Measurements from ENCODE around the gene RUNDC1.
A peak's percentile ranks its signal among the peaks of the same experiment; 100 is the strongest.

Gene RUNDC1

DNA sequence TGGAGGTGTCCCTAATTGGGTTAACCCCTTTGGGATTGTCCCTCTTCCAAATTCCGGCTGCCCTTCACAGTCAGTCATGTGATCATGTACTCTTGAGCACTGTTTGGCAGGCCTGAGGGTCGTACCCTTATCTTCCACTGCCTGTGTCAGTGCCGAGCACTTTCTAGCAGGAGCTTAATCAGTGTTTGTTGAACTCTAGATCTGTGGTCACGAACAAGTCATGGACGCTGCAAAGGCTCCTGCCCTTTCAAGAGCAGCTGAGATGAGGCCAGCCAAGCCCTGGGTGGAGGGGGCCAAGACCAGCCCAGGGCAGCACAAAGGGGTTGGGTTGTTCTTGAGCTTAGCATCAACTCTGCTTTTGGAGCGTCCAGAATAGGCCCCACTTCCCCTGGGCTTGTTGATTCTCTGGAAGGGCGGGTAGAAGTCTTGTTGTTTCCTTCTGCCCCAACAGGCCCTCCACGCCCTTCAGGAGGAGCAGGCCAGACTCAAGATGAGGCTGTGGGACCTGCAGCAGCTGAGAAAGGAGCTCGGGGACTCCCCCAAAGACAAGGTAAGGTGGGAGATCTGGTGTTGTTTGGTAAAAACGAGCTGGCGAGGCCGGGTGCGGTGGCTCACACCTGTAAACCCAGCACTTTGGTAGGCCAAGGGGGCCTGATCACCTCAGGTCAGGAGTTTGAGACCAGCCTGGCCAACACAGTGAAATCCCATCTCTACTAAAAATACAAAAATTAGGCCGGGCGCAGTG lies 31.5 kb downstream of the RUNDC1 start:
- TF ChIP-seq, protein P1, sequence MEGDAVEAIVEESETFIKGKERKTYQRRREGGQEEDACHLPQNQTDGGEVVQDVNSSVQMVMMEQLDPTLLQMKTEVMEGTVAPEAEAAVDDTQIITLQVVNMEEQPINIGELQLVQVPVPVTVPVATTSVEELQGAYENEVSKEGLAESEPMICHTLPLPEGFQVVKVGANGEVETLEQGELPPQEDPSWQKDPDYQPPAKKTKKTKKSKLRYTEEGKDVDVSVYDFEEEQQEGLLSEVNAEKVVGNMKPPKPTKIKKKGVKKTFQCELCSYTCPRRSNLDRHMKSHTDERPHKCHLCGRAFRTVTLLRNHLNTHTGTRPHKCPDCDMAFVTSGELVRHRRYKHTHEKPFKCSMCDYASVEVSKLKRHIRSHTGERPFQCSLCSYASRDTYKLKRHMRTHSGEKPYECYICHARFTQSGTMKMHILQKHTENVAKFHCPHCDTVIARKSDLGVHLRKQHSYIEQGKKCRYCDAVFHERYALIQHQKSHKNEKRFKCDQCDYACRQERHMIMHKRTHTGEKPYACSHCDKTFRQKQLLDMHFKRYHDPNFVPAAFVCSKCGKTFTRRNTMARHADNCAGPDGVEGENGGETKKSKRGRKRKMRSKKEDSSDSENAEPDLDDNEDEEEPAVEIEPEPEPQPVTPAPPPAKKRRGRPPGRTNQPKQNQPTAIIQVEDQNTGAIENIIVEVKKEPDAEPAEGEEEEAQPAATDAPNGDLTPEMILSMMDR (conservative IDR thresholded peaks at IDR 0.05): no peak
- H3K27ac ChIP-seq: peak overlapping the region; percentile 63

DNA sequence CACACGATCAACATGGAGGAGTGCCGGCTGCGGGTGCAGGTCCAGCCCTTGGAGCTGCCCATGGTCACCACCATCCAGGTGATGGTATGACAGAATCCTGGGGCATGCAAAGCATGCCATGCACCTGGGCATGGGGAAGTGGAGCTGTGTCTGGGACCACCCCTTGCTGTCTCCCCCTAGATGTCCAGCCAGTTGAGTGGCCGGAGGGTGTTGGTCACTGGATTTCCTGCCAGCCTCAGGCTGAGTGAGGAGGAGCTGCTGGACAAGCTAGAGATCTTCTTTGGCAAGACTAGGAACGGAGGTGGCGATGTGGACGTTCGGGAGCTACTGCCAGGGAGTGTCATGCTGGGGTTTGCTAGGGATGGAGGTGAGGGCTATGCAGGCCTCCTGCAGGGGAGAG lies 32.9 kb downstream of the RUNDC1 start:
- no peak overlapping the region for H3K27ac ChIP-seq
- TF ChIP-seq, protein P1 (conservative IDR thresholded peaks at IDR 0.05): no peak

DNA sequence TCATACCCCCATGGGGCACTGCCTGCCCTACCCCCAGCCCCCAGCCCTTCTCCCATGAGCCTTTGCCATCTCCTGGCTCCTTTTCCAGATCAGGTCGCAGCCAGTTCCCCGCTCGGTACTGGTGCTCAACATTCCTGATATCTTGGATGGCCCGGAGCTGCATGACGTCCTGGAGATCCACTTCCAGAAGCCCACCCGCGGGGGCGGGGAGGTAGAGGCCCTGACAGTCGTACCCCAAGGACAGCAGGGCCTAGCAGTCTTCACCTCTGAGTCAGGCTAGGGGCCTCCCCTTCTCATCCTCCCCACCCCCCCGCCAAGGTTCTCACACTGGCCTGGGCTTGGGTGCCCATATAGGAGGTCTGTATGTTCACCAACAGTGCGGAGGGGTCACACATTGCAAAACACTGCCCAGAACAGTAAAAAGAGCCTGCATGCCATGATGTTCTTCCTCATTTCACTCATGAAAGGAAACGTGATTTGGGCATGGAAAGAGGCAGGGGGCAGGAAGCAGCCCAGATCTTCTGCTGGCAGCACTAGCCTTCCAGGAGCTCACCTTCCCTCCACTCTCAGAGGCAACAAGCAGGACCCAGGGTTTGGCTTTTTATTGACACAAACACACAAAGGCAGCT lies 33.8 kb downstream of the RUNDC1 start:
- TF ChIP-seq, protein P1 (conservative IDR thresholded peaks at IDR 0.05): no peak
- no peak overlapping the region for H3K27ac ChIP-seq

DNA sequence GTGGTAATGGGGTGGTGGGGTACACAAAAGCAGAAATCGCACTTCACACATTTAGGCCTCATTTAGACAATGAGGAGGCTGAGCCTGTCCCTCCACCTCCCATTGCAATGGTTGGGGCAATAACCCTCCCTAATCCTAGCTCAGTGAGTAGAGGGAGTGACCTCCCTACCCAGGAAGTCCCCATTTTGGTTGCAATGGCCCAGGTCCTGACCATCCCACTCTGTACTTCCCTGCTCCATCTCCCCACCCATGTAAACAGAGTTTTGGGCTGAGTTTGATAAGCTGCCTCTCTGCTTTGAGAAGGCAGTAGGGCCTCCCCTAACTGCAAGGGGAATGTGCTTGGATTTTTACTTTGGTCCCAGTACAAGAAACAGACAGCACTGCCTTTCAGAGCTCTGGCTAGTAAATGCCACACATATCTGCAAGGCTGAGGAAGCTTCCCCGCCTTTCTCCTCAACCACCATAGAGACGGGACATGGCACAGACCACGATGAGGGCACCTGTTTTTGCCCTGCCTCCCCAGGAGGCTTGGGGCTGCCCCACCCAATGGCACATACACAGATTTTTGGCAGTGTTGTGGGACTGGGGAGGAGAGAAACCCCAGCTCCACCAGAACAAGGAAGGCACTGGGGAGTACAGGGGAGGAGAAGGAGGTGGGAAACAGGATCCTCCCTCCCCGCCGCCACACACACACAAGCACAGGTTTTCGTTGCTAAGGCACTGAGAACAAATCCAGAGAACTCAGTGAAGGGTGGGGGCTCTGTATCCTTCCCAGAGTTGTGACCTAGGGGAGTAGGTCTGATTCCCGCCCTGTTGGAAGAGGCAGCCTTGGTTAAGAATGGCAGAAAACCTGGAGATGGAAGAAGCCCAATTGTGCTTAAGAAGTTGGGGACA lies 34.5 kb downstream of the RUNDC1 start:
- H3K27ac ChIP-seq: no peak overlapping the region
- TF ChIP-seq, protein P1 (conservative IDR thresholded peaks at IDR 0.05): no peak

DNA sequence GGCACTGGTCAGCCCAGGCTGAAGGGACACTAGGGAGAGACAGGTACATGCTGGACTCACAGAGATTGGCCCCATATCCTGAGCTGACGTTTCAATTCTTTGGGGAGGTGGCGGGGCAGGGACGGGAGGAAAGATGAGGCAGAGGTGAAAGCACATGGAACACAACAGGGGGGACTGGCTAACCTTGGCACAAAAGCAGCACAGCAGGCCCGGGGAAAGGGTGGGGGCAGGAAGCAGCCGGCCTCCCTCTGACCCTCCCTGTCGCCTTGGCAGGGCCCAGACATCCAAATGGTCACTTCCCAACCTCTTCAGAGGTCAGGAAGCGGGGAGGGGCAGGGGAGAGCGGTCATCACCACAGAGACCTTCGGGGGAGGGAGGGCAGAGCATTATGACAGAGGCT lies 35.2 kb downstream of the RUNDC1 start:
- TF ChIP-seq, protein P1 (conservative IDR thresholded peaks at IDR 0.05): no peak
- H3K27ac ChIP-seq: no peak overlapping the region

DNA sequence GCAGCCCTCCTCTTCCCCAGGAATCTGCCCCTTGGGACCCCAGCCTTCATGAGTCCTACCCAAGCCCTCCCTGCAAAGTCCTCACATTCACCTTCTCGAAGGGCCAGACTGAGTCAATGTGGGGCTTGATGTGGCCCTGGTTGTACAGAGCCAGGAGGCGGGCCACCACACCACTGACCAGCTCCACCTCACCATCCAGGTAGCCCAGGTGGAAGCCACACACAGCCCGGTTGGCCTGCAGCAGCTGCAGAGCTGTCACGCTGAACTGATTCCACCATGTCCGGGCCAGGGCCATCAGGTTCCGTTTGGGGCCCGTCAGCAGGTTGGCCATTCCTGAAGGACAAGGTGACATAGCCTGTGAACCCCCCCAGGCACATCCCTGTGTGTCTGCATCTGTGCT lies 35.9 kb downstream of the RUNDC1 start:
- no peak overlapping the region for H3K27ac ChIP-seq
- TF ChIP-seq, protein P1 (conservative IDR thresholded peaks at IDR 0.05): no peak

All from VCaP (cell line).